ENCODE measurements around the gene RAB15. TPM values are rescaled to one million over a fixed set of nuclear protein-coding genes. Genes with fewer than 3 reads are reported as not detected.
A peak's percentile ranks its signal among the peaks of the same experiment; 100 is the strongest.

RAB15 gene
- total and polyA plus RNA-seq, 2 experiments from 2014 or later, result 33.8 to 38.7 TPM

DNA sequence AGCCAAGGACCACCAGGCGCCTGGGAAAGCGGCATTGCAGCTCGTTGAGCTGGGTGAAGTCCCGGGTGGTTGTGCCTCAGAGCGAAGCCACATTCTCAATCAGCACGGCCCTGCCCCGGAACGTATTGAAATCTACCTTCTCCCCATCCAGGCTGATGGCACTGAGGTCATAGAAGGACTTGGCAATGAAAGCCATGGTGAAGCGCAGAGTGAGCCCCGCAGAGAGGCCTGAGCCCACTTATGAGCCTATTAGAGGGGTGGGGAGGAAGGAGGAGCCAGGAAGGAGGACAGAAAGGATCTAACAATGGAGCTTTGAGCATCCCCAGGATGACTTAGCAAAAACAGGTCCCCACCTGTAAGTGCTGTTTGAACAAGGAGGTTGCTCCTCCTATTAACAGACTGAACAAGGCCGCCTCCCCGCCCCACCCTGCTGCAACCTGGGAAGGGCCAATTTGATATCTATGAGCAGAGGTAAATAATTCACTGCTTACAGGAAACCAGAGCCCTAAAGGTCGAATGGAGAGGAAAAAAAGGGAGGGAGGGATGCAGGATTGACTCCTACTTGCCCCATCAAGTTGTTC, 29.5 kb downstream of the RAB15 start, which contains the start of gene GPX2:
GPX2 (minus strand) TSS at position 215 of the 581 bp plus-strand sequence; CDS start at position 196, 19 bp downstream.
- Histone ChIP-seq H3K4me1 (ENCODE audit: insufficient read depth) (peaks cover 17% of the 10 kb centered on the region), H3K9me2 (replicated peaks; ENCODE audit: insufficient read depth) (no peaks in the 10 kb centered on the region), H3K9me3 (ENCODE audit: low read depth) (no peaks in the 10 kb centered on the region), H3K4me2 (peak within 1 kb of the TSS; percentile 62), H3K4me3 (peak within 1 kb of the TSS; percentile 5), H4K20me1 (ENCODE audit: insufficient read depth, poor library complexity, severe bottlenecking) (no peaks in the 10 kb centered on the region), H3K27me3 (no peaks in the 10 kb centered on the region), H3K27ac (peak within 1 kb of the TSS; percentile 81), H3K79me2 (peaks cover 22% of the 10 kb centered on the region), H2AFZ (no peak within 1 kb of the TSS), H3K36me3 (replicated peaks; ENCODE audit: insufficient read depth, low read depth) (no peaks in the 10 kb centered on the region)
- WGBS (ENCODE audit: low lambda C conversion rate, missing lambda C conversion rate), result 66% methylated on average over 13 of the region's 13 CpGs
- peak; percentile 73 for DNase-seq (ENCODE audit: low spot score)
- no peak for TF ChIP-seq CTCF (IDR thresholded peaks at IDR 0.05; ENCODE audit: poor library complexity)
- TF ChIP-seq EZH2 (IDR thresholded peaks at IDR 0.05; ENCODE audit: borderline replicate concordance), result no peak
- no peak for TF ChIP-seq EZH2phosphoT487 (IDR thresholded peaks at IDR 0.05; ENCODE audit: low read depth, severe bottlenecking, unreplicated experiment)

- H3K4me3 ChIP-seq, result no peak overlapping the region
Observed at GRCh38 chr14:64940336-64940910, 31.7 kb downstream of the RAB15 start.

DNA sequence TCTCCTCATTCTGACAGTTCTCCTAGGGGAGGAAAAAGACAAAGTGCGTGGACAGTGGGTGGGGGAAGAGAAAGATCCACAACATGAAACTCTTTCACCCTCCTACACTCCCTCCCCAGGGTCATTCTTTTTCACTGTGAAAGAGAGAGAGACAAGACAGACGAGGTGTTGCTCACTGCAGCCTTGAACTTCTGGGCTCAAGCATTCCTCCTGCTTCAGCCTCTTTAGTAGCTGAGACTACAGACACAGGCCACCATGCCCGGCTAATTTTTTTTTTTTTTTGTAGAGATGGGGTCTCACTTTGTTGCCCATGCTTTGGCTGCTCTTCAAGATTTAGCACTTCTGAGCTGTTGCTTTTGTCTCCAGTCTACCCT, 32.3 kb downstream of the RAB15 start:
- H3K79me2 ChIP-seq, result peaks cover 22% of the 10 kb centered on the region
- no peaks in the 10 kb centered on the region for H4K20me1 ChIP-seq (ENCODE audit: insufficient read depth, poor library complexity, severe bottlenecking)
- peaks cover 32% of the 10 kb centered on the region for H3K4me1 ChIP-seq (ENCODE audit: insufficient read depth)
- H3K36me3 ChIP-seq (replicated peaks; ENCODE audit: insufficient read depth, low read depth), result no peaks in the 10 kb centered on the region
- H3K9me3 ChIP-seq (ENCODE audit: low read depth), result no peaks in the 10 kb centered on the region
- TF ChIP-seq EZH2phosphoT487 (IDR thresholded peaks at IDR 0.05; ENCODE audit: low read depth, severe bottlenecking, unreplicated experiment) (no peak), EZH2 (IDR thresholded peaks at IDR 0.05; ENCODE audit: borderline replicate concordance) (no peak), CTCF (IDR thresholded peaks at IDR 0.05; ENCODE audit: poor library complexity) (no peak)
- no peaks in the 10 kb centered on the region for H3K27me3 ChIP-seq
- H3K9me2 ChIP-seq (replicated peaks; ENCODE audit: insufficient read depth), result no peaks in the 10 kb centered on the region
- no peak overlapping the region for H2AFZ ChIP-seq
- DNase-seq (ENCODE audit: low spot score), result no peak
- WGBS (ENCODE audit: low lambda C conversion rate, missing lambda C conversion rate), result 78% methylated on average over 3 of the region's 3 CpGs
- H3K27ac ChIP-seq, result peak overlapping the region; percentile 74
- H3K4me2 ChIP-seq, result no peak overlapping the region
- no peak overlapping the region for H3K4me3 ChIP-seq

More at GRCh38 chr14:64940336-64940910, 31.7 kb downstream of the RAB15 start:
- Histone ChIP-seq H3K4me1 (ENCODE audit: insufficient read depth) (peaks cover 32% of the 10 kb centered on the region), H3K9me3 (ENCODE audit: low read depth) (no peaks in the 10 kb centered on the region), H3K27ac (peak overlapping the region; percentile 74), H2AFZ (no peak overlapping the region), H3K9me2 (replicated peaks; ENCODE audit: insufficient read depth) (no peaks in the 10 kb centered on the region), H3K79me2 (peaks cover 22% of the 10 kb centered on the region), H3K4me2 (peak overlapping the region; percentile 62), H3K36me3 (replicated peaks; ENCODE audit: insufficient read depth, low read depth) (no peaks in the 10 kb centered on the region), H4K20me1 (ENCODE audit: insufficient read depth, poor library complexity, severe bottlenecking) (no peaks in the 10 kb centered on the region), H3K27me3 (no peaks in the 10 kb centered on the region)
- TF ChIP-seq EZH2phosphoT487 (IDR thresholded peaks at IDR 0.05; ENCODE audit: low read depth, severe bottlenecking, unreplicated experiment) (no peak), CTCF (IDR thresholded peaks at IDR 0.05; ENCODE audit: poor library complexity) (no peak), EZH2 (IDR thresholded peaks at IDR 0.05; ENCODE audit: borderline replicate concordance) (no peak)
- WGBS (ENCODE audit: low lambda C conversion rate, missing lambda C conversion rate), result 89% methylated on average over 3 of the region's 3 CpGs
- DNase-seq (ENCODE audit: low spot score), result no peak

Data from hepatocyte (in vitro differentiated cells).